ENCODE data around the gene TMCC3.

Gene TMCC3

DNA sequence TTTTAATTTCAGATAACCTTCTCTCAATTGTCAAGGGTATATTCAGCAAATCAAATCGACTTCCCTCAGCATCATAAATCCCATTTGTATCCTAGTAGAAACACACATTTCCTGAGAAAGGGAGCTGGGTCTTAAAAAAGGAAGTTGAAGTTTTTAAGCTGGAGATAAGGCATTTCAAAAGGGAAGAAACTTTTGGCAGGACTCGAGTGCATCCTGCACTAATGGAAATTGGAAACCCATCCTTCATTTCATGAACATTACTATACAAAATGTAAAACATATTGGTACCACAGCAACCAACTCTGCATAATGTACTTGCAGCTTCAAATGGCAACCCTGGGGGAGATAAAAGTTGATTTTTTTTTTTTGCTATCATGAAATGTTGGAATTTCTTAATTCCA, 23.7 kb upstream of the TMCC3 start:
- DNase-seq (ENCODE audit: extremely low read depth in 1 of 2, low read depth in 1 of 2) = no peak

DNA sequence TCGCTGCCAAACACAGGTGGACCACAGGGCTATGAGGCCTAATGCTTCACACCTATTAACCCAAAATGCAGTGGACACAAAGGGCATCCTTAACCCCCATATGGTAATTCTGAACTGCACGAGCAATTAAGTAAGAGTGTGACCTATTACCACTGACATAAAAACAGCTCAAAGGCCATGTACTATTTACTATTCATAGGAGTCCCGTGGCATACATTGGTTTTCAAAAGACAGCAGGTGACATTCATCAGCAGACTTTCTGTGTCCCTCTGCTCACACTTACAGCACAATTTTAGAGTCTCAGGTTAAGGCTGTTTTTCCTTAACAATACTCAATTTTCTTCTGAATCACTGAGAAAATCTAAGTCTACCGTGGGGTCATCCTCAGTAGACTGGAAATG, 23.1 kb upstream of the TMCC3 start:
- no peak for DNase-seq (ENCODE audit: extremely low read depth in 1 of 2, low read depth in 1 of 2)

DNA sequence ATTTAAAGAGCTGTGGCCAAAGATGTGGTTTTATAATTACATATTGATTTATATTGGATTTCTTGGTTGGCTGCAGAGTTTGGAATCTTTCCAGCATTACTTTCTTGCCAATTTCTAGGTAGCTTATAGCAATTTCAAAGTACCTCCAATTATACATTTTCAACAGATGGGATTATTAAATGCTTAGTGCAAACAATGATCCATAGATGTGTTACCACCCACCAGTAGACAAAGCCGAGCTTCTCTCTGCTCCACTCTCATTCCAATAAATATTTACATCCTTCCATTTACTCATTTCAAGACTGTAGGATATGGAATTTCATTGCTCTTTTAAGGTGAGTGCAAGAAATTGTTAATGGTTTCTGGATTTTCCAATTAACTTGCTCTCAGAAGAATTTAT, 21.6 kb upstream of the TMCC3 start:
- DNase-seq (ENCODE audit: extremely low read depth in 1 of 2, low read depth in 1 of 2) = no peak

DNA sequence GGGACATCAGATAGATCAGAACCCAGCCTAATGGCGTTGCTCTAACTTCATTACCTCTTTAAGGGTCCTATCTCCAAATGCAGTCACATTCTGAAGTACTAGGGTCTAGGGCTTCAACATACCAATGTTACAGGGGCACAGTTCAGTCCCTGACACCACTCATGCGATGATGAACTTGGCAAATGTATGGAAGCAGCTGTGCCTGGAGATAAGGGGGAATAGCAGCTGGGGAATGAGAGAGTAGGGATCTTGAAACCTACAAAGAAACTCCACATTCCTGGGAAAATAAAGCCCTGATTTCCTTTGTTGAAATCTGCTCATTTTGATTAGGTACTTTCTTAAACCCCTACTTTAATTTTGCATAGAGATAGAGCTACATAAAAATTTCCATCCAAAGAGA, 20.5 kb upstream of the TMCC3 start:
- DNase-seq (ENCODE audit: extremely low read depth in 1 of 2, low read depth in 1 of 2) = no peak

DNA sequence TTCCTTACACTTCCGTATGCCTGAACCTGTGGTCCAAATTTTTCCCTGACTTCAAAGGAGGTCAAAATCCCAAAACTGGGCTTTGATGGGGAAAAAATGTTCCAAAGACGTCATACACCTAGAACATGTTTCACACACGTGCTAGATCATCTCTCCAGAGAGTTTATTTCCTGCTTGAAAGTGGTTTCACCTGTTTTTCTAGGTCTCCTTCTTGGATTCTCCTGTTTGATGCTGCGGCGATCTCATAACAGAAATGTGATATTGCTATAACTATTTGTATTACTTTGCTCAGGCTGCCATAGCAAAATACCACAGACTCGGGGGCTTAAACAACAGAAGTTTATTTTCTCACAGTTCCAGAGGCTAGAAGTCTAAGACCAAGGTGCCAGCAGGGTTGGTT, 19.7 kb upstream of the TMCC3 start:
- DNase-seq (ENCODE audit: extremely low read depth in 1 of 2, low read depth in 1 of 2) = no peak

DNA sequence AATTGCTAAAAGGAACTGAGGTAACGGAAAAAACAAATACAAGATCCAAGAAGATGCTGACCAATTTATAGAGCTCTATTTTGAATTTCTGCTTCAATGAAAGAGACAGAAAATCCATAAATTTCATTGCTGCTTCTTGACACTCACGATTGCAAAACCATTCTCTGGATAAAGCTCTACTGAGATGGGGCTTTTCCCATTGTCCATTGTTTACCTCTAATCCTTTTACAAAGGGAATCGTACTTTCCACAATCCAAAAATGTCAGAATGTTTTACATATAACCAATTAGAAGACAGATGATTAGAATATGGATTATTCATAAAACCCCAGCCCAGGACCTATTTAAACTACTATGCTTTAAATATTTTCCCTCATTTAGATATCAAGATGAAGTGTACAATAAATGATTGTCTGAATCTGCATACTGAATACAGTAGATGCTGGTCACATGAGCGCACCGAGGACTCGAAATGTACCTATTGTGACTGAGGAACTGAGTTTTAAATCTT, 16.7 kb upstream of the TMCC3 start:
- no peak for DNase-seq (ENCODE audit: extremely low read depth in 1 of 2, low read depth in 1 of 2)

DNA sequence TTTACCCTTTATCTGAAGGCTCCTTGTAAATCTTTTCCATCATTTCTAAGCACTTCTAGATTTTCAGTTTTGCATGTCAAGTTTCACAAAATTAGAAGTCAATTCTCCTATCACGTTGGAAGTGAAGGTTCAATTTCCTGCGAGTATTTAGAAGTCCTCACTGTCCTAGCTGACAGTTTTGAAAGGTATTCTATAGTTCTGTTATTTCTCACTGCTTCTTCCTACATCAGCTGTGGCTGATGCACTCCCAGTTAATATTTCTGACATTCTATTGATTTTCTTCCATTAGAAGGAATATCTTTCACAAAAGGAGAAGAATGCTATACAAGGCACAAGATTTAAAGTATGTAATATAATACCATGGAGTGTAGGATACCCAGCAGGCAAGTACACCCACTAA, 15.8 kb upstream of the TMCC3 start:
- no peak for DNase-seq (ENCODE audit: extremely low read depth in 1 of 2, low read depth in 1 of 2)

DNA sequence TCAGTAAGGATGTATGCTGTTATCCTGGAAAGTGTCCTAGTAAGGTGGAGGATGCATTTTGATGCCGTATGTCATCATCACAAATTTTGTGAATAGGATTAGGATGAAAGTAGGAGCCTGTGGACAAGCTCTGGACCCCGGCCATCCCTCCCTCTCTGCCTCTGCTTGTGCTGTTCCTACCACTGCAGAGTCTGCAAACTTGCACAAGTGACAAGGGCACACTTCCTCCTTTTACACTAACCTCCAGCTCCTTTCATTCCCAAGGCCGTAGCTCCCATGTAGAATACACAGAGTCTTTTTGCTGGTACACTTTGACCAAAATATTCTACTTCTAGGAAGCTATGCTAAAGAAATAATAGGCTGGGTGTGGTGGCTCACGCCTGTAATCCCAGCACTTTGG, 13.3 kb upstream of the TMCC3 start:
- no peak for DNase-seq (ENCODE audit: extremely low read depth in 1 of 2, low read depth in 1 of 2)

DNA sequence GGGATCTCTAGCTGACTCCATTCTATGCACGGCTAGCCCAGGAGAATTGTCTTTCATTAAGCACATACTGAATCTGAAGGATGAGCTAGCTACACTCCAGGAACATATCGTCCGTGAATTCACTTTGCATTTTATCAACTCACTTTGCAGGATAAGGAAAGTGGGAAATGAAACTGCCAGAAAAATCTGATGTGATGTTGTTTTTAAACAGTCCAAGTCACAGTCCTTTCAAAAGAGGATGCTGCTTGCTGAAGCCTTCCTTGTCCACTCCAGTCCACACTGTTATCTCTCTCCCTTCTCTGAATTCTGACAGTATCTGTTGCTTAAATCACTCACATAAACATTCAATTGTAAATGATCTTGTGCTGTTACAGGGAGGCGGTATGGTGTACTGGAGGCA, 12.7 kb upstream of the TMCC3 start:
- DNase-seq (ENCODE audit: extremely low read depth in 1 of 2, low read depth in 1 of 2) = no peak

DNA sequence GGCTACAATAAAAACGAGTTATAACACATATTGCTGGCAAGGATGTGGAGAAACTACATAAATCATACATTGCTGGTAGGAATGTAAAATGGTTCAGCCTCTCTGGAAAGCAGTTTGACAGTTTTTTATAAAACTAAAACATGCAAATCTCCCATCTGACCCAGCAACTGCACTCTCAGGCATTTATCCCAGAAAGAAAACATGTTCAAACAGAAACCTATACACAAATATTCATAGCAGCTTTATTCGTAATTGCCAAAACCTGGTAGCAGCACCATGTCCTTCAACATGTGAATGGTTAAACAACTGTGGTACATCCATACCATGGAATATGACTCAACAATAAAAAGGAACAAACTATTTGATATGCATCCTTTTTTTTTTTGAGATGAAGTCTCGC, 10.1 kb upstream of the TMCC3 start:
- DNase-seq (ENCODE audit: extremely low read depth in 1 of 2, low read depth in 1 of 2) = no peak

DNA sequence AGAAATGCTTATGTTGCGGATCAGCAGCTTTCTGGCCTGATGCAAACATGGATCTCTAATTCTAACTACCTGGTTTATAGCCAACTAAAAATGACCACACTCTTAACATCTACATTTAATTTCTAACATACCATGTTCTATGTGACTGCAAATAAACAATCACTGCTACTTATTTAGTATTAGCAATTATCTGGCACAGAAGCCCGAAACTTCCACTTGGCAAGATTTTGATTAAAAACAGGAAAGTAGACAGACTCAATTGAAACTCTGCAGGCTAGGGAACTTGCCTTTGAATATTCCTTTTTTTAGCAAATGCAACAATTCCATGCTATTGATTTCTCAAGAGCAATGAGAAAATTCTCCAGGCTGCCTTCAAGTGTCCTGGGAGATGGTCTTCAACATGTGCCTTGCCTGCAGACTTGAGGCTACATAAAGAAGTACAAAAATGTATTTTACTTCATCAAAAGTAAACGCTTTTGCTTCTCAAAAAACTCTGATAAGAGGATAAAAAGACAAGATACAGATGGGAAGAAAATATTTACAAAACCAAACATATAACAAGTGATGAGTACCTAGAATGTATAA, 9.1 kb upstream of the TMCC3 start:
- no peak for DNase-seq (ENCODE audit: extremely low read depth in 1 of 2, low read depth in 1 of 2)

DNA sequence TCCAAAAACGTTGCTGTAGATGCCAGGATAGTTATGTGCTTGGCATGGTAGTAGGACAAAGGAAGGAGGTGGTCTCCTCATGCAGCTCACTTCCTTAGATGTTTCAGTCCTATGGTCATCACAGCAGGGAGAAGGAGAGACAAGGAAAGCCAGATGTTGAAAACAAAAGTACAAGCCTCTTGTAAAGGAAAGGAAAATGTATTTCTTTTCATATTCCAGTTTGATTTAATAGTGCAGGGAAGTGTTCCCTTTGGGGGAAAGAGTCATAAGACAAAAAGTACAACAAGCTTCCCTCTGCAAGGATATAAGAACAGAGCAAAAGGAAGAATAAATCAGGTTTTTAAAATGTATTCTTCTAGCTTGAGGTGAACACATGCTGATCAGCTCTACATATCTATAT, 8.6 kb upstream of the TMCC3 start:
- no peak for DNase-seq (ENCODE audit: extremely low read depth in 1 of 2, low read depth in 1 of 2)

DNA sequence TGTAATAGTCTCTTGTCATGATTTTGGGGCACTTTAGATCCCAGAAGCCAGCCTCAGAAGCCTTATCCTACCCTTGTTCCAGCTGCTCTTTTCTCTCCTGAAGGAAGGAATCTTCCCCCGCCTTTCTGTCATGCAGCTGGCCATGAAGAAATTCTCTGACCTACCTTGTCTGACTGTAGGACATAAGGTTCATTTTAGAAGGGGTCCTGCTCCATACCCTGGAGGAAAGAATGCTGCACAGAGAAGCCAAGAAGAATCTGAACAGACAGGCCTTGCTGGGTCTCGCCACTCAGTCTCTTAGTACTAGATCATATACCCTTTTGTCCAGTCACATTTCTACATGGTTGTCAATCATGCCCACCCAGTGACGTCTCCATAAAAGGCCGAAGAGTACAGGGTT, 6.2 kb upstream of the TMCC3 start:
- DNase-seq (ENCODE audit: extremely low read depth in 1 of 2, low read depth in 1 of 2) = no peak

DNA sequence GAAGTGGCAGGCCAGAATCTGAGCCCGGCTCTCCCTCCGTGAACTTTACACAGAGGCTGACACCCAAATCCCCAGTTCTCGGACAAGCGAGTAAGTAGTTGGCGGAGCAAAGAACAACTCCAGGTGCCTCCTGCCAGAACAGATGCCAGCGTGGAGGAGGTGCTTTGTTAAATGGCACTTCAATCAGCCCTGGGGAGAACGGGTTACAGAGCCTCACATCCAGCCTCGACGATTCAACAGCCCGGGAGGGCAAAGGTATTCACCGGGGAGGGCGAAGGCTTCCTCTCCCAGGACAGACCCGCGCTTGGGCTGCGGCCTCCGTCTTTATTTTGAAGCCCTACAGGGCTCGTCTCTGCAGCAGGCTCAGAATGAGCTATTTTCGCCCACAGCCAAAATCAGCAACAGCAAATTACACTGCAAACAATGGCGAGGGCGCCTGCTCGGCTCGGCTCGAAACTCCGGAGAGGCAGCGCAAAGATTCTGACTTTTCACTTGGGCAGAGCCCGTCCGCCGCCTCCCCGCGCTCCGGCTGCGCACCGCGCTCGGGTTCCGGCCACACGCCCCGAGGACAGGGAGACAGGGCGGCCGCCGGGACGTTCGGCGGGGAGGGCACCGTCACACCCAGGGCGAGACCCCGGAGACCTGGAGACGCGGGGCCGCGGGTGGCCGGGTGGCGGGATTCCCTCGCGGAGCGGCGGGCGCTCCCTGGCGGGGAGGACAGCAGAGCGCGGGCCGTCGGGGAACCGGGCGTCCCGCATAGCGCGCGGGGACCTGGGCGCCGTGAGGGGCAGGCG, 811 bp downstream of the TMCC3 start:
- no peak for DNase-seq (ENCODE audit: extremely low read depth in 1 of 2, low read depth in 1 of 2)

DNA sequence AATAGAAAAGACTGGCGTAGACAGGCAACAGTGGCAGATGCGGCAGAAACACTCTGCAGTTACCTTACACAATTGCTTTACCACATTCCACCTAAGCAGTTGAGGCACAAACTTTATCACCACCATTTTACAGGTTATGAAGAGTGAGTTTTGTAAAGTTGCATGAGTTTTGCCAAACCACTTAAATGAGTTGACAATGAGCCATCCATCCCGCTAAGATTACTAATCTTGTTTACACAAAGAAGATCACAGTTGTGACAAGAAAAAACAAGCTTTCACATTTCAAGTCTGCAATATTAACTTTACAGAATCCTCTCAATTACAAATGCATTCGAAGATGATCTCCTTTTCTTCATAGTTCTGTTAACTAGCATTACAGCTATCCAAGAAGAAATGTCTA, 1.8 kb downstream of the TMCC3 start:
- DNase-seq (ENCODE audit: extremely low read depth in 1 of 2, low read depth in 1 of 2) = no peak

DNA sequence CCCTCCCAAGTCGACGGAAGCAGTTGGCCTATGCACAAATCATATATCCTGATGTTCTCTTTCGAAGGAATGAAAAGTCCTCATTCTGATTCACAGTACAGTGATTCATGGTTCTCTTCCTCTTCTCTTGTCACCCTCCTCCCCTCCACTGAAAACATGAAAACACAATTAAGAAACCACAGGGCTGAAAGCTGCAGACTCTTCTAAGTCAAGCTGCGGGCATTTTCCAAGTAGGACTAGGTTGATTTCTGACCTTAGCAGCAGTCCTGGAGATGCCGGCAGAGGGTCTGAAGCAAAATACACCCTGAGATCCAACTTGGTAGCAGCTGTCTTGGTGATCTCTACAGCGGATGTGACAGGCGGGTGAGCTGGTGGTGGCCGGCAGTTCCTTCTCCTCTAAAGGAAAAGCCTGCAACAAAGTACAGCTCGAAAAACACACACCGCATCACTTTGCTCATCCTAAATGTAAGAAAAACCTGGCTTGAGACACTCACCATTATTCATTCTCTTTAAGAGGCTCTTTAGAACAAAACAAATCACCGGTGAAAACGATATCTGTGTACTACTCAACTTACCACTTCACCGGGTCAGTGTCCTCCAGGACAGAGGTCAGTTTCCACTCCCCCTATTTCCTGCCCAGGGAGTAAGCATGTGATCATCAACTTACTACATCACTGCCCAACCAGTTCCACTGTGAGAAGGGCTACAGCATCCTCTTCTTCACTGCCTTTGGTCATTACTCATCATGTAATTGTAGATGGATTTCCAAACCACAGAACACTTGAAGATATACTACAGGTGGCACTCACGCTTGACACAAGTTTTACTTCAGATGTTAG, 6.0 kb downstream of the TMCC3 start:
- no peak for DNase-seq (ENCODE audit: extremely low read depth in 1 of 2, low read depth in 1 of 2)

DNA sequence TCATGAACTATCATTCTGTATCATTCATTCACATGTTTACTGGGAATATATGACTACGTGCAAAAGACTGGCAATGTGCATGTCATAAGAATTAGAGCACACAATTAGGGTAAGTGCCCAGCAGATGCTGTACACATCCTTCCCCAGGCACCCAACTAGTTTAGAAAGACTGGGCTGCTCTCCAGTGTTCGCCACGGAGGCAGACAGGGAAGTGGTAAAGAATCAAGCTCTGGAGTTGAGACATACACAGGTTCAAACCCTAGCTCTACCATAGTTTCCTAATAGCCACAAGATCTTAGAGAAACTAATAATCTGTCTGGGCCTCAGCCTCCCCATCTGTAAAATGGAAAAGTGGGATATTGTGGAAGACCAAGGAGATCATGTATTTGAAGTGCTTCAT, 6.8 kb downstream of the TMCC3 start:
- DNase-seq (ENCODE audit: extremely low read depth in 1 of 2, low read depth in 1 of 2) = no peak

DNA sequence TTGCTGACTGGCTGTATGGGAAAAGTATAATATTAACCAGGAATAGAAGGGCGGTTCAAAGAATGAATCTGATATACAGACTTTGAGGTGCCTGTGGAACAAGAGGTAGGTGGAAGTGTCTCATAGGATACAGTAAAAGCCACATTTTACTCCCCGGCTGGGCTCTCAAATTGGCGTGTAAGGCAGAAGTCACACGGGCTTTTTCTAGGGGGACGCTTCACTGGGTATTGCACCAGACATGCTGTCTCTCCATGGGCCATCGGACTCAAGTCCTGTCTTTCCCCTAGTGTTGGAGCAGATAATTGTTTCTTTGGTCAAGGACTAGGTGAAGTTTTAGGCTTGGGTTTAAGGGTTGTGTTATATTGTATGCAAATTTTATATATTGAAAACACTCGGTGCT, 9.1 kb downstream of the TMCC3 start:
- DNase-seq (ENCODE audit: extremely low read depth in 1 of 2, low read depth in 1 of 2) = no peak

DNA sequence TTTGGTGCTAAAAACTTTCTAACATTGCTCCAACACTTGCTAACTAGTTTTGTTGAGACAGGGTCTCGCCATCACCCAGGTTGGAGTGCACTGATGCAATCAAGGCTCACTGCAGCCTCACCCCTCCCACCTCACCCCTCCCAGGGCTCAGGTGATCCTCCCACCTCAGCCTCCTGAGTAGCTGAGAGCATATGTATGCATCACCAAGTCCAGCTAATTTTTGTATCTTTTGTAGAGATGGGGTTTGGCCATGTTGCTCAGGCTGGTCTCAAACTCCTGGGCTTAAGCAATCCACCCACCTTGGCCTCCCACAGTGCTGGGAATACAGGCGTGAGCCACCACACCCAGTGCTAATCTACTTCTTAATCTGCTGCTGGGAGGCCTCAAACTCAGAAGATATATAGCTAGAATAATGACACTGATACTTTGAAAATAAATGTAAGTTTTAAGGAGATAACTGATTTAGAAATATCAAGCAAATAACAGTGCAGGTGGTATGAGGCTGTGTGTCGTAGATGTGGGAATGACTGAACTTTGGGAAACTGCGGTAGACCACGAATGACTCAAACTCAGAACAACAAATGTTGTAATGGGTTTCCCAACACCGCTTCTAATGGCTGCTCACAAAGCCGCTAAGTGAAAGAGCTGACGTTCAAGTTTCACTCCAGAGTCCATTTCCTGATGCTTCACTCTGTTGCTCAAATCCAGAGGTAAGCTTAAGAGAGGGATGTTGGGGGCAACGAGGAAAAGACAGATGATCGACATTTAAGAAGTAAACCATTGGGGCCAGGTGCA, 10.0 kb downstream of the TMCC3 start:
- DNase-seq (ENCODE audit: extremely low read depth in 1 of 2, low read depth in 1 of 2) = no peak

DNA sequence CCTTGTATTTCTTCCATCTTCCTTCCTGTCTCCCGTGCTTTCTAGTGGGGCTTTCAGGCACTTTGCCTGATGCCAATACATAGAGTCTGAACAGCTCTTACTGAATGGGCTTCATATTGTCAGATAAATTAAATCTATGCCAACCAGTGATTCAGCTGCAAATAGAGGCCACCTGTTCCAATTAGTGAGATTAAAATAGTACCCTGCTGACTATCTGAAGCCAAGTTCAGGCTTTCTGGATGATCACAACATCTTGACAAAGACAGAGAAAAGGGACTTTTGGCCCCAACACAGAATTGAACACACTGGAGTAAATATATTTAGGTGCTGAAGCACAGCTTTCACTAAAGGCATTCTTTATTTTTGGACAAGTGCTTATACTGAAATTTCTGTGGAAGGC, 11.8 kb downstream of the TMCC3 start:
- DNase-seq (ENCODE audit: extremely low read depth in 1 of 2, low read depth in 1 of 2) = no peak

Measured in activated CD8-positive, alpha-beta memory T cell treated with anti-CD3 and anti-CD28 coated beads for 1 hour (primary cell).